SK-N-MC (cell line): ENCODE measurements around the gene FGF14.

ENCODE experiments used
- EZH2 ChIP-seq: fragments of 200-600 bp; sonication (generic); IDR thresholded peaks from one replicate; pipeline ENCODE4 v1.6.1; 2017; ENCODE audit warnings: antibody characterized with exemption
- FOXP2 ChIP-seq: optimal IDR thresholded peaks from 2 replicates; pipeline ENCODE3; 2011; ENCODE audit warnings: mild to moderate bottlenecking, moderate library complexity; ENCODE audit not compliant: insufficient read depth; ENCODE audit errors: extremely low read length, control extremely low read depth
- POLR2AphosphoS5 ChIP-seq: IDR thresholded peaks from 2 replicates; pipeline ENCODE4 v1.6.1; 2012; ENCODE audit warnings: mild to moderate bottlenecking, low read depth, low read length, borderline replicate concordance

DNA sequence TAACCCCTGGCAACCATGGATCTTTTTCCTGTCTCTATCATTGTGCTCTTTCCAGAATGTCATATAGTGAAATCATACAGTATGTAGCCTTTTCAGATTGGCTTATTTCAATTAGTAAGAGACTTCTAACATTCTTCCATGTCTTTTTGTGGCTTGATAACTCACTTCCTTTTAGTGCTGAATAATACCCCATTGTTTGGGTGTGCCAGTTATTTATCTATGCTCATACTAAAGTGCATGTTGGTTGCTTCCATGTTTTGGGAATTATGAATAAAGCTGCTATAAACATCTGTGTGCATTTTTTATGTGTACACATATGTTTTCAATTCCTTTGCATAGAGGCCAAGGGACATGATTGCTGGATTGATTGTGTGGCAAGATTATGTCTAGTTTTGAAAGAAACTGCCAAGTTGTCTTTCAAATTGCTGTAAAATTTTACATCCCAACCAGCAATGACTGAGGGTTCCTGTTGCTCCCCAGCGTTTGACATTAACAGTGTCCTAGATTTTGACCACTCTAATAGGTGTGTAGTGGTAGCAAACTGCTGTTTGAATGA is 590.5 kb downstream of the FGF14 start:
- TF ChIP-seq EZH2: no peak
- no peak for TF ChIP-seq POLR2AphosphoS5
- TF ChIP-seq FOXP2: no peak
